Right cardiac atrium (tissue), 5 donors: ENCODE data around the gene UFSP2. TPM values are rescaled to one million over a fixed set of nuclear protein-coding genes. Genes with fewer than 3 reads are reported as not detected.

Source experiments
- ATAC-seq, 2 donors: fragments of 200-7000 bp; cut with Tn5 transposase; one replicate each; pipeline versions ENCODE4 v1.8.0 to v1.9.1; 2020; ENCODE audit warnings: moderate library complexity in 2 of 2, mild to moderate bottlenecking in 1 of 2
- DNase-seq, 3 donors: peaks; one replicate each; pipeline ENCODE4 v3.0.0-alpha.2; 2020
- H3K27ac ChIP-seq: one replicate; pipeline ENCODE4 v1.5.1; 2013; ENCODE audit warnings: mild to moderate bottlenecking, low read length, control low read depth, moderate library complexity
- H3K27me3 ChIP-seq: one replicate; pipeline ENCODE4 v1.6.1; 2013; ENCODE audit not compliant: control insufficient read depth, insufficient read depth
- H3K4me1 ChIP-seq: one replicate; pipeline ENCODE4 v1.6.1; 2013; ENCODE audit warnings: low read length; ENCODE audit not compliant: control insufficient read depth, insufficient read depth
- H3K4me3 ChIP-seq: one replicate; pipeline ENCODE4 v1.5.1; 2013; ENCODE audit warnings: low read length, control low read depth
- H3K9me3 ChIP-seq: one replicate; pipeline ENCODE4 v1.6.1; 2013; ENCODE audit warnings: low read length; ENCODE audit not compliant: control insufficient read depth
- WGBS: extraction: QIAGEN DNeasy Blood & Tissue Kit; methylation state at CpG from one replicate; pipeline ENCODE4 v1.1.7; 2013; 5-methylcytosine and 5-hydroxymethylcytosine counted together
- intact Hi-C, 4 donors: fragments of 100-400 bp; cut with DNase I; formaldehyde crosslinking; loops; one replicate each; pipeline versions ENCODE4 v1.11.0 to v1.14.0; 2022 to 2023
- polyA plus RNA-seq: library from polyadenylated mRNA; stranded (reverse); fragments of 200-250 nt; gene quantifications from one replicate; pipeline ENCODE4 v1.2.3, GENCODE V29; 2013
- total RNA-seq, 4 donors: library from RNA; stranded (reverse); fragmentation: NEBNext Ultra II Directional; extraction: Animal tissue kit (Norgen Biotek cat#: 25700); gene quantifications; one replicate each; pipeline ENCODE4 v1.2.1, GENCODE V29; 2021
- donor health status: healthy with polysubstance abuse.
- donor health status: DM: no; HTN: yes; CAD: no.
- donor health status: DM: no; HTN: no; CAD: no.
- donor health status: DM: no; HTN: yes; CAD: no; lungs with severe emphysema.
- donor health status: DM: yes; HTN: yes; CAD: no.

The UFSP2 gene
- total and polyA plus RNA-seq, 5 donors, result 34.3 to 56.9 (median 49.6) TPM

DNA sequence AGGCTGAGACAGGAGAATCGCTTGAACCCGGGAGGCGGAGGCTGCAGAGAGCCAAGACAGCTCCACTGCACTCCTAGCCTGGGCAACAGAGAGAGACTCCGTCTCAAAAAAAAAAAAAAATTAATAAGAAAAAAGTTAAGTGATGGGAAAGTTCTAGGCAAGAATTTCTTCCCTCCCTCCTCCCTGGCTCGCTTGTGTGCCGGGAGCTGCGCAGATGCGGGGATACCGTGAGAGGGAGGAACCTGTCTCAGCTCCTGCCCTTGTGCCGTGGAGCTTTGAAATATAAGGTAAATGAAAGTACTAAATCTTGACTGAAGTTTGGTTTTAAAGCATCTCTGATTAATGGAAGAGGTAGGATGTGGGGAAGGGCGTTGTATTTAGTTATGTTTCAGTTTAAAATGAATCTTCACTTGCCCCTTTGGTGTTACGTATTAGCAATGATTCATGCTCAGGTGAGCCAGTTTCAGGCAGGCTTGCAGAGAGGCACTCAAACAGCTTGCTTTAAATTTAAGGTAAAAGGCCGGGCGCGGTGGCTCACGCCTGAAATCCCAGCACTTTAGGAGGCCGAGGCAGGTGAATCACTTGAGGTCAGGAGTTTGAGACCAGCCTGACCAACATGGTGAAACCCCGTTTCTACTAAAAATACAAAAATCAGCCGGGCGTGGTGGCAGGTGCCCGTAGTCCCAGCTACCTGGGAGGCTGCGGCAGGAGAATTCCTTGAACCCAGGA lies 1.4 kb upstream of the UFSP2 start:
- WGBS, result 92% methylated on average over 22 of the region's 22 CpGs
- DNase-seq (no peak), ATAC-seq (no peak)
- H3K27ac ChIP-seq, result no peak overlapping the region
- intact Hi-C loops, result no loop called here
- H3K4me3 ChIP-seq, result no peak overlapping the region
- H3K9me3 ChIP-seq, result no peaks in the 10 kb centered on the region
- peaks cover 2% of the 10 kb centered on the region for H3K4me1 ChIP-seq
- no peaks in the 10 kb centered on the region for H3K27me3 ChIP-seq

DNA sequence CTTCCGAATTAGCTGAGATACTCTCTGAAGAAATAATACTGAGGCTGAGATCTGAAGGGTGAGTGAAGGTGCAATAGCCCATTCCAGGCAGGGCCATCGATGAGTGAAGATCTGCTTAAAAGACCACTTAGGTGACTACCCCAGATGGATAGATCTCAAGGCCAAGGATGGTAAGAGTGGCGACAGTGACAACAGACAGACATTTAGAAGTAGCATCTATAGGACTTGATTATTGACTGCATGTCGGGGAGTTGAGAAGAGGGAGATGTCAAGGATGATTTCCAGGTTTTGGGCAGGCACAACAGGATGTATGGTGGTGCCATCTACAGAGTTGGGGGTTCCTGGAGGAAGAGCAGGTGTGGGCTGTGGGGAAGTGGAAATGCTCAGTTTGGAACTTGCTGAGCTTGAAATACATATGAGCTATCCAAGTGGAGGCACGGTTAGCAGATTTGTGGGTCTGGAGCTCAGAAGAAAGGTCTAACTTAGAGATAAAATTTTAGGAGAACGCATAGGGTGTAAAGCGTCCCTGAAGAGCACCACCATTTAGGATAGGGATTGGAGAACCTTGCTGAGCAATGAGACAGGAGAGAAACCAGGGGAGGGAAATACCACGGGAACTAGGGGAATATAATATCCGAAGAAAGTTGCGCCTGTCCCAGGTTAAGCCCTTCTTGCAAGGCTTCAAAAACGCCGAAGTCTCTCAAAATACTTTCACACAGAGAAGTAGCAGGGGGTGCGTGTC lies 688 bp downstream of the UFSP2 start:
- ATAC-seq (peak; percentile 47 to 48), DNase-seq (no peak)
- WGBS, result 14% methylated on average over 13 of the region's 13 CpGs
- Histone ChIP-seq H3K4me3 (peak overlapping the region; percentile 73), H3K4me1 (peaks cover 5% of the 10 kb centered on the region), H3K9me3 (no peaks in the 10 kb centered on the region), H3K27ac (peak overlapping the region; percentile 52), H3K27me3 (no peaks in the 10 kb centered on the region)
- intact Hi-C loops, result no loop called here

DNA sequence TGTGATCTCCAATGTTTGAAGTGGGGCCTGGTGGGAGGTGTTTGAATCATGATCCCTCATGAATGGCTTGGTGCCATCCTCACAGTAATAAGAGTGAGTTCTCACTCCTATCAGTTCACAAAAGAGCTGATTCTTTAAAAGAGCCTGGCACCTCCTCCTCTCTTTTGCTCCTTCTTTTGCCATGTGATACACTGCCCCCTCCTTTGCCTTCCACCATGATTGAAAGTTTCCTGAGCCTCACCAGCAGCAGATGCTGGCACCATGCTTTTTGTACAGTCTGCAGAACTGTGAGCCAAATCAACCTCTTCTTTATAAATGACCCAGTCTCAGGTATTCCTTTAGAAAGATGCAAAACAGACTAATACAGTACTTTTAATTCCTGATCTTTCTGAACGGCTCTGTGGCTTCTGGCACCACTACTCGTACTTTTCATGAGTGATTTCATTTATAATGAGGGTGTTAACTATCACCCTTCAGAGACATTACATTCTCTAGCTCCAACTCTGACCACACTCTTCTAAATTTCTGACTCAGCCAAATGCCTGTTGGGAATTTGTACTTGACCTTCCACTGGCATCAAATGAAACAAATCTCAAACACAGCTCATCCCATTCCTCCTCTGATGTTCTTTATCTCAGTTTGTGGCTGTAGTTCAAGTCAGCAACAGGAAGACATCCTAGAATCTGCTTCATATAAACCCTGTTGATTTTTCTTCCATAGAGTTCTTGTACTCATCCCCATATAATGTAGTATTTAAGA lies 4.2 kb downstream of the UFSP2 start:
- intact Hi-C loops, result no loop called here
- no peak overlapping the region for H3K4me3 ChIP-seq
- H3K27me3 ChIP-seq, result no peaks in the 10 kb centered on the region
- peaks cover 5% of the 10 kb centered on the region for H3K4me1 ChIP-seq
- DNase-seq (no peak), ATAC-seq (no peak)
- WGBS, result 34% methylated on average over 2 of the region's 2 CpGs
- H3K27ac ChIP-seq, result peak overlapping the region; percentile 62
- H3K9me3 ChIP-seq, result no peaks in the 10 kb centered on the region

DNA sequence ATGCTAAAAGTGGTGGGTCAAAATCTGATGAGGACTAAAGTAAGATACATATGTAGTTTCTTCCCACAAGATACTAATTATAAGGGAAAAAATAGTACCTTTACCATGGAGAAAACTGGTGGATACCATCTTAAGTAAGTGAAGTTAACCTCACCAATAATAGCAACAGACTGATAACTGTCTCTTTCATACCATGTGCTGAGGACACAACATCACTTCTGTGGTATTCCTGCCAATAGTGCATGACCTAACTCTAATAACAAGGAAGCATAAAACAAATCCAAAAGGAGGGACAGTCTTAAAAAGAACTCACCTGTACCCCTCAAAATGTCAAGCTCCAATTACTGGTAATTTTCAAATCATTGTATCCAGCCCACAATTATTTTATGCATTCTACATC lies 8.8 kb downstream of the UFSP2 start:
- Histone ChIP-seq H3K4me3 (no peak overlapping the region), H3K4me1 (peaks cover 5% of the 10 kb centered on the region), H3K27me3 (no peaks in the 10 kb centered on the region), H3K9me3 (no peaks in the 10 kb centered on the region), H3K27ac (no peak overlapping the region)
- ATAC-seq, result peak; percentile 38 to 53
- intact Hi-C loops, result no loop called here
- no peak for DNase-seq

DNA sequence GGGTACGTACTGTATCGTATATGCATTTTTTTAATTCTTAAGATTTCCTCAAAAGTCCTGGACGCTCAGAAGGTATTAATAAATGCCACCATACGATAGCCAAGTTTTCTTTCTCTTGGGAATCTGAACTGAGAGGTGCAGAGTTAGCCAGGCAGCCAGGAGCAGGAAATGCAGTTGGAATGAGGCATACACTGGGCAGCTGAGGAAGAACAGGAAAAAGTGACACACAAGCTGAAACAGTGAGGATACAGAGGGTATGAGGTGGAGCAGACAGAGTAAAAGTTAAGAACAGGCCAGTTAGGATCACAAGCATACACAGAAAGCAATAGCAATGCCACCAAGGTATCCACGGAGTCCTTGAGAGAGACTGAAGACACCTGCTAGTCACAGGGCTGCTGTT lies 13.4 kb downstream of the UFSP2 start:
- intact Hi-C loops, result no loop called here
- ATAC-seq (peak in 1 of 2 donors; percentile 42), DNase-seq (no peak)
- H3K4me1 ChIP-seq, result peaks cover 3% of the 10 kb centered on the region
- no peaks in the 10 kb centered on the region for H3K27me3 ChIP-seq
- no peak overlapping the region for H3K4me3 ChIP-seq
- peak overlapping the region; percentile 37 for H3K27ac ChIP-seq
- no peaks in the 10 kb centered on the region for H3K9me3 ChIP-seq
- WGBS, result 80% methylated on average over 5 of the region's 5 CpGs

DNA sequence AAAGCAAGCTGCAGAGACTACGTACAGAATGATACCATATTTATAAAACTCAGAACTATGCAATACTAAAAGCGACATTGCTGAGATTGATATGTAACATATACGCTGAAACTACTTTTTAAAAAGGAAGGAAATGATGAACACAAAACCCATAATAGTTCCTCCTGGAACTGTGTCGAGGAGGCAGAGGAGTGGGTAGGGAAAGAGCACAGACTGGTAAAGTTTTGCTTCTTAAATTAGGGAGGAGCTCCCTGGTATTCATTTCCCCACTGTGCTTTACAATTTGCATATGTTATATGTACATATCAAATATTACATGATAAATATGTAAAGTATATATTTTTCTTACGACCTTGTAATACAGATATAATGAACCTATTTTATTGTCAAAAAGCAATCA lies 13.9 kb downstream of the UFSP2 start:
- intact Hi-C loops, result no loop called here
- ATAC-seq, result no peak
- H3K9me3 ChIP-seq, result no peaks in the 10 kb centered on the region
- H3K27ac ChIP-seq, result no peak overlapping the region
- H3K27me3 ChIP-seq, result no peaks in the 10 kb centered on the region
- H3K4me3 ChIP-seq, result no peak overlapping the region
- DNase-seq, result no peak
- 75% methylated on average over 5 of the region's 5 CpGs for WGBS
- H3K4me1 ChIP-seq, result peaks cover 3% of the 10 kb centered on the region

DNA sequence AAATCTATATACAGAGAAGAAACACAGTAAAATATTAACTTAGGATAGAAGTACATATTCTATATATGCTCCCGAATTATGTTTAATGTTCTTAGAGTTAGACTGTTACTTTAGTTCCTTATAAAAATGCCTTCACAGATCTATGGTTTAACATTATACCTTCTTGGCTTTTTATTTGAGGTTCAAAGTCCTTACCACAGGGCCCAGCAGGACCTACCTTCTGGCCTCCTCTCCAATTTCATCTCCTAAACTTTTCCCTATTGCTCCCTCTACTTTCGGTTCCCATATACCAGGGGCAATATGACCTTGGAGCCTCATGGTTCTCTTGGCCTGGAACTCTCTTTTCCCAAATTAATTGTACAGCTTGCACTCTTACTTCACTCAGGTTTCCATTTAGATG lies 17.3 kb downstream of the UFSP2 start:
- no peak for DNase-seq
- H3K9me3 ChIP-seq, result no peaks in the 10 kb centered on the region
- 99% methylated on average over 2 of the region's 2 CpGs for WGBS
- no peaks in the 10 kb centered on the region for H3K27me3 ChIP-seq
- ATAC-seq, result no peak
- no peak overlapping the region for H3K4me3 ChIP-seq
- intact Hi-C loops, result loop anchor here in 1 of 4 donors (10.0 kb wide), 1 partner anchor 206 kb away; no protein-coding TSS in a partner anchor
- H3K4me1 ChIP-seq, result peaks cover 3% of the 10 kb centered on the region
- no peak overlapping the region for H3K27ac ChIP-seq

DNA sequence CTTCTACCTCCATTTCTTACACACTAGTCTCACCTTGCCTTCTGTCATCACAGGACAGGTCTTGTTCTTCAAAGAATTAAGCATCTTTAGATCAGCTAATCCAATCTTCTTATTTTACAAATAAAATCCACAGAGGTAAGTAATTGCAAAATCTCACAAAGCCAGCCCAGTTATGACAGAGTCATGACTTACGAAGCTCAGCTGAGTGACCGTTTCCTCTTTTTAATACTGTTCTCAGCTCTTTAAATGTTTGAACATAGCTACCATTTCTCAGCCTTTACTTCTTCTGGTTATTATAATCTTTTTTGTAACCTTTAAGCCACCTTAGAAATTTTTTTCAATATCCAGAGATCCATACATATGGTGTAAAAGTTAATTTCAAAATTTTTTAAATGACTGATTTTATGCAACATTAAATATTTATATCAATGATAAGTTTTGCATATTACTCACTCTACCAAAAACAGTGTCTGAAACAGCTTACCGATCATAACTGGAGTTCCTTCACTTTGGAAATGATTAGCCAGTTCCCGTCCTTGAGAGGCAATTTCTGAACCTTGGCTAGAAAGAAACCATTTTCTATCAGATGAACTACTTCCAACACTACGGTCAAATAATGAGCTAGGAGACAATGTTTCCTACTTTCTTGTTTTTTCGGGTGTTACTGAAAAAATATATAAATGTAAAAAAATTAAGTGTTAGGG lies 20.3 kb downstream of the UFSP2 start:
- no peaks in the 10 kb centered on the region for H3K27me3 ChIP-seq
- H3K27ac ChIP-seq, result no peak overlapping the region
- DNase-seq, result no peak
- ATAC-seq, result no peak
- no peaks in the 10 kb centered on the region for H3K9me3 ChIP-seq
- H3K4me3 ChIP-seq, result no peak overlapping the region
- no peaks in the 10 kb centered on the region for H3K4me1 ChIP-seq
- intact Hi-C loops, result loop anchor here in 1 of 4 donors (10.0 kb wide), 1 partner anchor 209 kb away; no protein-coding TSS in a partner anchor
- 90% methylated on average over 6 of the region's 6 CpGs for WGBS

DNA sequence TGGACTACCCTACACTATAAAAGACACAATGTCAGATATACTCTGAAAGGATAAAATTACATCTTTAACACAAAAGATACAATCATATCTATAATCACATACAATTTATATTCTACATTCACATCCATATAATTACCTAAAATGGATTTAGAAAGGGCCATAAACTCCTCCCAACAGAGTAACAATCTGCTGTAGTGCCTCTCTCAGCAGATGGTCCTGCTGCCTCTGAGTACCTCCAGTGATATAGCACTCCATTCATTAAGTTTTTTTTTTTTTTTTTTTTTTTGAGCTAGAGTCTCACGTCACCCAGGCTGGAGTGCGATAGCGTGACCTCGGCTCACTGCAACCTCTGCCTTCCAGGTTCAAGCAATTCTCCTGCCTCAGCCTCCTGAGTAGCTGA lies 21.7 kb downstream of the UFSP2 start:
- Histone ChIP-seq H3K27ac (no peak overlapping the region), H3K27me3 (no peaks in the 10 kb centered on the region), H3K9me3 (no peaks in the 10 kb centered on the region), H3K4me3 (no peak overlapping the region), H3K4me1 (no peaks in the 10 kb centered on the region)
- DNase-seq, result no peak
- 92% methylated on average over 4 of the region's 4 CpGs for WGBS
- intact Hi-C loops, result loop anchor here in 1 of 4 donors (10.0 kb wide), 1 partner anchor 211 kb away; no protein-coding TSS in a partner anchor
- ATAC-seq, result no peak

DNA sequence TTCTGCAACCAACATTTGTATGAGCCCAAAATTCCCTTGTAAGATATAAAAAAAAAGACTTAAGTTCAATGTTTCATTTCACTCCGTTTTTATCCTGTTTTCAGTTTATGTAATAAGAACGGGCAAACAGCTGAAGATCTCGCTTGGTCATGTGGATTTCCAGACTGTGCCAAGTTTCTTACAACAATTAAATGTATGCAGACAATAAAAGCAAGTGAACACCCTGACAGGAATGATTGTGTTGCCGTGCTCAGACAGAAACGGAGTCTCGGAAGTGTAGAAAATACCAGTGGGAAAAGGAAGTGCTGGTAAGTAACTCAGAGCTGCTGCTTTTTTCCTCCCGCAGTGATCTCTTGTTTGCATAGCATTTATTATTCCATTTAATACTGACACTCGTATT lies 26.3 kb downstream of the UFSP2 start:
- no peak for ATAC-seq
- WGBS, result 55% methylated on average over 8 of the region's 8 CpGs
- no peaks in the 10 kb centered on the region for H3K4me1 ChIP-seq
- H3K4me3 ChIP-seq, result peak overlapping the region; percentile 34
- no peak overlapping the region for H3K27ac ChIP-seq
- H3K9me3 ChIP-seq, result no peaks in the 10 kb centered on the region
- H3K27me3 ChIP-seq, result no peaks in the 10 kb centered on the region
- intact Hi-C loops, result loop anchor here in 2 of 4 donors (10.0 kb wide), 1 partner anchor 185 kb away; no protein-coding TSS in a partner anchor
- no peak for DNase-seq
